Activated CD8-positive, alpha-beta memory T cell treated with anti-CD3 and anti-CD28 coated beads for 4 hours (primary cell): Measurements from ENCODE around the gene TUBGCP5.

Experiments used
- DNase-seq, 2 donors: peaks; one replicate each; pipeline ENCODE4 v3.0.0-alpha.2; 2020; ENCODE audit warnings: low read depth in 2 of 2

The TUBGCP5 gene

GRCh38 chr15:22952796-22953579, 86.4 kb downstream of the TUBGCP5 start:
- no peak for DNase-seq

GRCh38 chr15:22951381-22952280, 87.7 kb downstream of the TUBGCP5 start:
- no peak for DNase-seq

- no peak for DNase-seq
Measured at GRCh38 chr15:22951031-22951380, 88.4 kb downstream of the TUBGCP5 start.

DNA sequence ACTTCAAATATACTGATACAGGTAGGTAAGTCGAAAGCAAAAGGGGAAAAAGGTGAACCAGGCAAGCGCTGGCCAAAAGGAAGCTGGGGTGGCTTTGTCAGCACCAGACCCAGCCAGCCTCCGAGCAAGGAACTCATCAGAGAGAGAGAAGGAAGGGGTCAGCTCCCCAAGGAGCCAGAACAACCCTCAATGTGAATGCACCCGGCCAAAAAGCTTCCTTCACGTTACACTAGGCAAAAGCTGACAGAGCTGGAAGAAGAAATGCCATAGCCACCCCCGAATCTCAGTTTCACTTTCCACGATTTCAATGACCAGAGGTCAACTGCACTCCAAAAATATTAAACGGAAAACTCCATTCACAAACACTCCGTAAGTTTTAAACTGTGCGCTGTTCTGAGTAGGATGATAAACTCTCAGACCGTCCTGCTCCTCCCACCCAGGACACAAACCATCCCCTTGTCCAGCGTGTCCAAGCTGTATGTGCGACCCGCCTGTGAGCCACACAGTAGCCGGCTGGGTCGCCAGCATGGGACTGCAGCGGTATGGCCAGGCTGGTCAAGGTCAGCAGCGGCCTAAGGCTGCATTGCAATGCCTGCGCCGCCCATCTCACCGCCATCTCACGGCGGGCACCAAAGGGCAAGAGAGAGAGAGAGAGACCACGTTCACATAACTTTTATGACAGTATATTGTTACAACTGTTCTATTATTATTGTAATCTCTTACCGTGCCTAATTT, 88.9 kb downstream of the TUBGCP5 start:
- DNase-seq: no peak
